ENCODE results near the gene CNTN4. TPM values are rescaled to one million over a fixed set of nuclear protein-coding genes. Genes with fewer than 3 reads are reported as not detected.

Gene CNTN4
- total and polyA plus RNA-seq, 2 experiments from 2014 or later, result 0.91 to 4.0 TPM

- TF ChIP-seq REST (IDR thresholded peaks at IDR 0.05; ENCODE audit: unreplicated experiment) (no peak), CTCF (conservative IDR thresholded peaks at IDR 0.05; ENCODE audit: low read depth in 2 of 2) (no peak), JUNB (IDR thresholded peaks at IDR 0.05; ENCODE audit: unreplicated experiment) (no peak), STAT1 (IDR thresholded peaks at IDR 0.05; ENCODE audit: unreplicated experiment) (no peak), CREB1 (CRISPR knock-in tag; IDR thresholded peaks at IDR 0.05; ENCODE audit: low read depth) (no peak)
These were observed 724.4 kb downstream of the CNTN4 start (continued) for GRCh38 chr3:2823031-2823430.

GRCh38 chr3:2823437-2824211, 725.0 kb downstream of the CNTN4 start:
- Mint-ChIP-seq H3K27me3 (ENCODE audit: insufficient read depth, low read depth, poor library complexity) (no peaks in the 10 kb centered on the region), H3K27ac (no peak overlapping the region), H3K4me3 (no peak overlapping the region), H3K36me3 (ENCODE audit: low read depth) (peaks cover 20% of the 10 kb centered on the region), H3K9me3 (peaks cover 96% of the 10 kb centered on the region), H3K4me1 (no peaks in the 10 kb centered on the region)
- H3K27ac ChIP-seq (ENCODE audit: low read depth), result no peak overlapping the region
- DNase-seq (ENCODE audit: low spot score) (no peak), ATAC-seq (no peak)
- H2AFZ ChIP-seq, result no peak overlapping the region
- no peak overlapping the region for H3K4me2 ChIP-seq
- H3K79me2 ChIP-seq (replicated peaks; ENCODE audit: insufficient read depth), result no peaks in the 10 kb centered on the region
- H3F3A ChIP-seq (replicated peaks; ENCODE audit: low read depth), result no peaks in the 10 kb centered on the region
- H3K4me3 ChIP-seq, result no peak overlapping the region
- no peaks in the 10 kb centered on the region for H4K20me1 ChIP-seq (replicated peaks; ENCODE audit: insufficient read depth)
- no peaks in the 10 kb centered on the region for H3K27me3 ChIP-seq (ENCODE audit: insufficient read depth)
- peaks cover 9% of the 10 kb centered on the region; the same call in 1 of the 2 replicates for H3K9me2 ChIP-seq (ENCODE audit: insufficient read depth)
- no peaks in the 10 kb centered on the region for H3K4me1 ChIP-seq (ENCODE audit: insufficient read depth)
- no peaks in the 10 kb centered on the region for H3K36me3 ChIP-seq (ENCODE audit: insufficient read depth)
- TF ChIP-seq POLR2AphosphoS5 (IDR thresholded peaks at IDR 0.05; ENCODE audit: low read depth) (no peak), EZH2 (IDR thresholded peaks at IDR 0.05; ENCODE audit: low read depth, unreplicated experiment) (no peak), EZH2phosphoT487 (IDR thresholded peaks at IDR 0.05; ENCODE audit: unreplicated experiment) (no peak), CREB1 (CRISPR knock-in tag; IDR thresholded peaks at IDR 0.05; ENCODE audit: low read depth) (no peak), CTCF (conservative IDR thresholded peaks at IDR 0.05; ENCODE audit: low read depth in 2 of 2) (no peak), ZNF114 (CRISPR knock-in tag; IDR thresholded peaks at IDR 0.05) (no peak), NANOG (IDR thresholded peaks at IDR 0.05; ENCODE audit: borderline replicate concordance) (no peak), JUNB (IDR thresholded peaks at IDR 0.05; ENCODE audit: unreplicated experiment) (no peak)

Measured in GM23338 (cell line).